Liver (tissue), 3 donors: ENCODE measurements around the gene HNRNPUL1.

Experiments used
- ATF3 ChIP-seq: IDR thresholded peaks from 2 replicates; pipeline ENCODE4 v1.6.1; 2016; ENCODE audit warnings: antibody characterized with exemption
- FOXA1 ChIP-seq: IDR thresholded peaks from 2 replicates; pipeline ENCODE4 v1.6.1; 2016; ENCODE audit warnings: antibody characterized with exemption
- GABPA ChIP-seq, 2 donors: IDR thresholded peaks in 1 of 2; conservative IDR thresholded peaks in 1 of 2; 2 replicates each; pipeline ENCODE4 v1.6.1; 2016; ENCODE audit warnings: antibody characterized with exemption in 2 of 2, mild to moderate bottlenecking in 1 of 2, moderate library complexity in 1 of 2
- JUND ChIP-seq, 2 donors: IDR thresholded peaks; 2 replicates each; pipeline ENCODE4 v1.6.1; 2016; ENCODE audit warnings: antibody characterized with exemption in 2 of 2
- RAD21 ChIP-seq, 2 donors: IDR thresholded peaks; 2 replicates each; pipeline ENCODE4 v1.6.1; 2016; ENCODE audit warnings: antibody characterized with exemption in 2 of 2, mild to moderate bottlenecking in 2 of 2
- TAF1 ChIP-seq: conservative IDR thresholded peaks from 2 replicates; pipeline ENCODE4 v1.6.1; 2016; ENCODE audit warnings: antibody characterized with exemption, mild to moderate bottlenecking
- YY1 ChIP-seq: IDR thresholded peaks from 2 replicates; pipeline ENCODE4 v1.6.1; 2016; ENCODE audit warnings: antibody characterized with exemption, mild to moderate bottlenecking
- TF ChIP-seq, protein P1 (sequence below): fragments of 150-350 bp; IDR thresholded peaks from 2 replicates; pipeline ENCODE4 v1.5.1; 2017; ENCODE audit warnings: improper control_type of control experiment, low read depth, low read length; ENCODE audit not compliant: missing input control
- TF ChIP-seq, protein P2 (sequence below): IDR thresholded peaks from 2 replicates; pipeline ENCODE4 v1.6.1; 2016; ENCODE audit warnings: antibody characterized with exemption, mild to moderate bottlenecking
- TF ChIP-seq, protein P3 (sequence below): IDR thresholded peaks from 2 replicates; pipeline ENCODE4 v1.6.1; 2016; ENCODE audit warnings: antibody characterized with exemption
- donor health status: healthy.
- donor health status: healthy.

GRCh38 chr19:41220811-41221210 is 43.4 kb upstream of the HNRNPUL1 start:
- TF ChIP-seq, protein P1, sequence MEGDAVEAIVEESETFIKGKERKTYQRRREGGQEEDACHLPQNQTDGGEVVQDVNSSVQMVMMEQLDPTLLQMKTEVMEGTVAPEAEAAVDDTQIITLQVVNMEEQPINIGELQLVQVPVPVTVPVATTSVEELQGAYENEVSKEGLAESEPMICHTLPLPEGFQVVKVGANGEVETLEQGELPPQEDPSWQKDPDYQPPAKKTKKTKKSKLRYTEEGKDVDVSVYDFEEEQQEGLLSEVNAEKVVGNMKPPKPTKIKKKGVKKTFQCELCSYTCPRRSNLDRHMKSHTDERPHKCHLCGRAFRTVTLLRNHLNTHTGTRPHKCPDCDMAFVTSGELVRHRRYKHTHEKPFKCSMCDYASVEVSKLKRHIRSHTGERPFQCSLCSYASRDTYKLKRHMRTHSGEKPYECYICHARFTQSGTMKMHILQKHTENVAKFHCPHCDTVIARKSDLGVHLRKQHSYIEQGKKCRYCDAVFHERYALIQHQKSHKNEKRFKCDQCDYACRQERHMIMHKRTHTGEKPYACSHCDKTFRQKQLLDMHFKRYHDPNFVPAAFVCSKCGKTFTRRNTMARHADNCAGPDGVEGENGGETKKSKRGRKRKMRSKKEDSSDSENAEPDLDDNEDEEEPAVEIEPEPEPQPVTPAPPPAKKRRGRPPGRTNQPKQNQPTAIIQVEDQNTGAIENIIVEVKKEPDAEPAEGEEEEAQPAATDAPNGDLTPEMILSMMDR: no peak
- TF ChIP-seq GABPA (IDR thresholded peaks at IDR 0.05 in 1 of 2, conservative IDR thresholded peaks at IDR 0.05 in 1 of 2) (no peak), YY1 (no peak), TAF1 (no peak), FOXA1 (no peak), JUND (IDR thresholded peaks at IDR 0.05) (no peak), RAD21 (IDR thresholded peaks at IDR 0.05) (no peak), ATF3 (no peak)
- TF ChIP-seq, protein P2, sequence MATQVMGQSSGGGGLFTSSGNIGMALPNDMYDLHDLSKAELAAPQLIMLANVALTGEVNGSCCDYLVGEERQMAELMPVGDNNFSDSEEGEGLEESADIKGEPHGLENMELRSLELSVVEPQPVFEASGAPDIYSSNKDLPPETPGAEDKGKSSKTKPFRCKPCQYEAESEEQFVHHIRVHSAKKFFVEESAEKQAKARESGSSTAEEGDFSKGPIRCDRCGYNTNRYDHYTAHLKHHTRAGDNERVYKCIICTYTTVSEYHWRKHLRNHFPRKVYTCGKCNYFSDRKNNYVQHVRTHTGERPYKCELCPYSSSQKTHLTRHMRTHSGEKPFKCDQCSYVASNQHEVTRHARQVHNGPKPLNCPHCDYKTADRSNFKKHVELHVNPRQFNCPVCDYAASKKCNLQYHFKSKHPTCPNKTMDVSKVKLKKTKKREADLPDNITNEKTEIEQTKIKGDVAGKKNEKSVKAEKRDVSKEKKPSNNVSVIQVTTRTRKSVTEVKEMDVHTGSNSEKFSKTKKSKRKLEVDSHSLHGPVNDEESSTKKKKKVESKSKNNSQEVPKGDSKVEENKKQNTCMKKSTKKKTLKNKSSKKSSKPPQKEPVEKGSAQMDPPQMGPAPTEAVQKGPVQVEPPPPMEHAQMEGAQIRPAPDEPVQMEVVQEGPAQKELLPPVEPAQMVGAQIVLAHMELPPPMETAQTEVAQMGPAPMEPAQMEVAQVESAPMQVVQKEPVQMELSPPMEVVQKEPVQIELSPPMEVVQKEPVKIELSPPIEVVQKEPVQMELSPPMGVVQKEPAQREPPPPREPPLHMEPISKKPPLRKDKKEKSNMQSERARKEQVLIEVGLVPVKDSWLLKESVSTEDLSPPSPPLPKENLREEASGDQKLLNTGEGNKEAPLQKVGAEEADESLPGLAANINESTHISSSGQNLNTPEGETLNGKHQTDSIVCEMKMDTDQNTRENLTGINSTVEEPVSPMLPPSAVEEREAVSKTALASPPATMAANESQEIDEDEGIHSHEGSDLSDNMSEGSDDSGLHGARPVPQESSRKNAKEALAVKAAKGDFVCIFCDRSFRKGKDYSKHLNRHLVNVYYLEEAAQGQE: no peak
- TF ChIP-seq, protein P3, sequence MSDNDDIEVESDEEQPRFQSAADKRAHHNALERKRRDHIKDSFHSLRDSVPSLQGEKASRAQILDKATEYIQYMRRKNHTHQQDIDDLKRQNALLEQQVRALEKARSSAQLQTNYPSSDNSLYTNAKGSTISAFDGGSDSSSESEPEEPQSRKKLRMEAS: no peak
